A549 (cell line): ENCODE measurements around the gene FXYD4. TPM values are rescaled to one million over a fixed set of nuclear protein-coding genes. Genes with fewer than 3 reads are reported as not detected.
A peak's percentile ranks its signal among the peaks of the same experiment; 100 is the strongest.

Experiments used
- ATAC-seq, 2 experiments: fragments of 200-7000 bp in 1 of 2; fragments of >200 bp in 1 of 2; cut with Nextera tagmentation in 1 of 2; cut with Tn5 transposase in 1 of 2; 3 replicates each; pipeline versions ENCODE4 v1.8.0 to v1.9.1; 2018 to 2020; ENCODE audit warnings: mild to moderate bottlenecking in 1 of 2, moderate library complexity in 1 of 2
- CTCF ChIA-PET: fragments of 300-600 bp; sonication (Branson Sonifier 250); formaldehyde crosslinking; extraction: SDS; loops from one replicate; lab custom pipeline; 2021; ENCODE audit warnings: antibody characterized with exemption, inconsistent platforms; lab: Yijun Ruan, JAX
- POLR2A ChIA-PET: fragments of 350-600 bp; formaldehyde crosslinking; extraction: SDS; loops from one replicate; lab custom pipeline; 2021; ENCODE audit warnings: antibody characterized with exemption, inconsistent platforms; lab: Yijun Ruan, JAX
- DNase-seq, 2 experiments: peaks; one replicate each; pipeline versions ENCODE4 v3.0.0 to v3.0.0-alpha.2; 2011 to 2016; ENCODE audit warnings: low read depth in 1 of 2, low spot score in 1 of 2
- FAIRE-seq: peaks from 2 replicates; lab custom pipeline; 2011; peaks lifted over from hg19 to GRCh38; lab: Jason Lieb, UNC
- H3K27ac ChIP-seq, 2 experiments: fragments of >200 bp; sonication (Bioruptor Twin); formaldehyde crosslinking; 3 replicates each; pipeline ENCODE4 v1.5.1; 2016 to 2017
- H3K4me1 ChIP-seq: fragments of >200 bp; sonication (Bioruptor Twin); formaldehyde crosslinking; 3 replicates; pipeline ENCODE4 v1.6.1; 2016
- H3K4me2 ChIP-seq: fragments of >200 bp; sonication (Bioruptor Twin); formaldehyde crosslinking; 3 replicates; pipeline ENCODE4 v1.6.1; 2016
- H3K4me3 ChIP-seq: fragments of >200 bp; sonication (Bioruptor Twin); formaldehyde crosslinking; 3 replicates; pipeline ENCODE4 v1.5.1; 2016
- H3K9me3 ChIP-seq: fragments of >200 bp; sonication (Bioruptor Twin); formaldehyde crosslinking; 3 replicates; pipeline ENCODE4 v1.6.1; 2016
- CBX8 ChIP-seq: fragments of 200-600 bp; sonication (generic); IDR thresholded peaks from 2 replicates; pipeline ENCODE4 v1.6.1; 2016
- CEBPB ChIP-seq, 2 experiments: fragments of >200 bp in 1 of 2; sonication (Bioruptor Twin) in 1 of 2; formaldehyde crosslinking in 1 of 2; IDR thresholded peaks; 2 replicates each; pipeline ENCODE4 v1.6.1; 2012 to 2016
- EHF ChIP-seq: fragments of 250-450 bp; sonication (Bioruptor Pico); IDR thresholded peaks from 2 replicates; pipeline ENCODE4 v1.5.0; 2020; ENCODE audit warnings: mild to moderate bottlenecking
- EHMT2 ChIP-seq: fragments of 200-600 bp; sonication (generic); IDR thresholded peaks from 2 replicates; pipeline ENCODE4 v1.6.1; 2016; ENCODE audit warnings: antibody characterized with exemption, low read depth, mild to moderate bottlenecking, moderate library complexity
- EP300 ChIP-seq, 2 experiments: fragments of >200 bp; sonication (Bioruptor Twin); formaldehyde crosslinking; IDR thresholded peaks; 2 replicates in 1 of 2; 3 replicates in 1 of 2; pipeline ENCODE4 v1.6.1; 2016 to 2017
- FOSB ChIP-seq: fragments of 250-450 bp; sonication (Bioruptor Pico); IDR thresholded peaks from 2 replicates; pipeline ENCODE4 v1.5.0; 2020; ENCODE audit warnings: mild to moderate bottlenecking, moderate library complexity
- FOSL2 ChIP-seq, 2 experiments: fragments of 450-650 bp in 1 of 2; fragments of >200 bp in 1 of 2; sonication (Bioruptor Twin) in 1 of 2; formaldehyde crosslinking; IDR thresholded peaks; 2 replicates each; pipeline versions ENCODE4 v1.5.0 to v1.6.1; 2016 to 2020; ENCODE audit warnings: mild to moderate bottlenecking in 1 of 2, moderate library complexity in 1 of 2
- FOXS1 ChIP-seq: fragments of 250-450 bp; sonication (Bioruptor Pico); IDR thresholded peaks from 2 replicates; pipeline ENCODE4 v1.5.0; 2020; ENCODE audit warnings: mild to moderate bottlenecking, moderate library complexity
- HEYL ChIP-seq: fragments of 250-450 bp; sonication (Bioruptor Pico); IDR thresholded peaks from 2 replicates; pipeline ENCODE4 v1.8.0; 2021; ENCODE audit warnings: mild to moderate bottlenecking, moderate library complexity
- HOXA7 ChIP-seq: fragments of 250-450 bp; sonication (Bioruptor Pico); IDR thresholded peaks from 2 replicates; pipeline ENCODE4 v1.5.0; 2020; ENCODE audit warnings: mild to moderate bottlenecking, moderate library complexity
- HOXB5 ChIP-seq: fragments of 250-450 bp; sonication (Bioruptor Pico); IDR thresholded peaks from 2 replicates; pipeline ENCODE4 v1.5.0; 2020; ENCODE audit warnings: mild to moderate bottlenecking, moderate library complexity
- MAFK ChIP-seq: fragments of 450-650 bp; IDR thresholded peaks from 2 replicates; pipeline ENCODE4 v1.6.1; 2014; ENCODE audit not compliant: partially characterized antibody
- MAX ChIP-seq: IDR thresholded peaks from 2 replicates; pipeline ENCODE4 v1.6.1; 2012
- NFE2L2 ChIP-seq: fragments of 150-350 bp; conservative IDR thresholded peaks from 2 replicates; pipeline ENCODE4 v1.6.1; 2014; ENCODE audit warnings: low read length
- NR3C1 ChIP-seq: fragments of >200 bp; sonication (Bioruptor Twin); formaldehyde crosslinking; IDR thresholded peaks from 3 replicates; pipeline ENCODE4 v1.6.1; 2017
- PBX3 ChIP-seq: IDR thresholded peaks from 2 replicates; pipeline ENCODE4 v1.6.1; 2012
- POLR2A ChIP-seq: IDR thresholded peaks from 2 replicates; pipeline ENCODE4 v1.6.1; 2012; ENCODE audit warnings: mild to moderate bottlenecking, low read length
- POLR2AphosphoS2 ChIP-seq: conservative IDR thresholded peaks from 2 replicates; pipeline ENCODE4 v1.6.1; 2012; ENCODE audit warnings: low read length, improper control_type of control experiment, inconsistent platforms
- RAD21 ChIP-seq, 2 experiments: fragments of >200 bp in 1 of 2; sonication (Bioruptor Twin) in 1 of 2; formaldehyde crosslinking in 1 of 2; IDR thresholded peaks in 1 of 2; conservative IDR thresholded peaks in 1 of 2; 2 replicates in 1 of 2; 3 replicates in 1 of 2; pipeline ENCODE4 v1.6.1; 2012 to 2018; ENCODE audit warnings: inconsistent platforms in 1 of 2
- RNF2 ChIP-seq: fragments of 200-600 bp; sonication (generic); IDR thresholded peaks from 2 replicates; pipeline ENCODE4 v1.6.1; 2016; ENCODE audit warnings: low read depth, mild to moderate bottlenecking, antibody characterized with exemption, moderate library complexity, borderline replicate concordance
- SMC3 ChIP-seq: fragments of >200 bp; sonication (Bioruptor Twin); formaldehyde crosslinking; IDR thresholded peaks from 3 replicates; pipeline ENCODE4 v1.6.1; 2018; ENCODE audit warnings: inconsistent platforms
- SREBF2 ChIP-seq: fragments of 450-650 bp; IDR thresholded peaks from 2 replicates; pipeline ENCODE4 v1.6.1; 2014; ENCODE audit warnings: mild to moderate bottlenecking, moderate library complexity
- TFCP2L1 ChIP-seq: fragments of 250-450 bp; sonication (Bioruptor Pico); IDR thresholded peaks from 2 replicates; pipeline ENCODE4 v1.5.0; 2021; ENCODE audit warnings: mild to moderate bottlenecking
- TP53 ChIP-seq: fragments of 250-450 bp; sonication (Bioruptor Pico); IDR thresholded peaks from 2 replicates; pipeline ENCODE4 v1.5.0; 2021; ENCODE audit warnings: mild to moderate bottlenecking, moderate library complexity
- ZSCAN20 ChIP-seq: fragments of 250-450 bp; sonication (Bioruptor Pico); IDR thresholded peaks from 2 replicates; pipeline ENCODE4 v1.8.0; 2022; ENCODE audit warnings: mild to moderate bottlenecking, moderate library complexity
- WGBS: methylation state at CpG from one replicate; pipeline ENCODE4 v1.1.6; 2017; ENCODE audit errors: missing lambda C conversion rate; 5-methylcytosine and 5-hydroxymethylcytosine counted together
- polyA plus RNA-seq, 4 experiments: library from polyadenylated mRNA; depleted of rRNA in 3 of 4; stranded (reverse); fragments of >200 nt; fragmentation: RNase III in 1 of 4; extraction: RNeasy Plus Mini Kit Qiagen cat#74134 plus additional on column Dnase treatment in 1 of 4; gene quantifications; 2 replicates in 3 of 4; 3 replicates in 1 of 4; pipeline ENCODE4 v1.2.3, GENCODE V29; 2011 to 2017
- TF ChIP-seq, protein P1 (sequence below): IDR thresholded peaks from 2 replicates; pipeline ENCODE4 v1.6.1; 2012; ENCODE audit warnings: low read depth, borderline replicate concordance
- TF ChIP-seq, protein P2 (sequence below): fragments of 450-650 bp; IDR thresholded peaks from 2 replicates; pipeline ENCODE4 v1.6.1; 2014; ENCODE audit warnings: antibody characterized with exemption
- TF ChIP-seq, protein P3 (sequence below): fragments of 250-450 bp; sonication (Bioruptor Pico); IDR thresholded peaks from 2 replicates; pipeline ENCODE4 v1.5.0; 2020; ENCODE audit warnings: low read depth, mild to moderate bottlenecking, moderate library complexity

FXYD4 gene
- polyA plus RNA-seq, 2 of the 4 experiments (the other 2 are of a cell fraction): not detected

DNA sequence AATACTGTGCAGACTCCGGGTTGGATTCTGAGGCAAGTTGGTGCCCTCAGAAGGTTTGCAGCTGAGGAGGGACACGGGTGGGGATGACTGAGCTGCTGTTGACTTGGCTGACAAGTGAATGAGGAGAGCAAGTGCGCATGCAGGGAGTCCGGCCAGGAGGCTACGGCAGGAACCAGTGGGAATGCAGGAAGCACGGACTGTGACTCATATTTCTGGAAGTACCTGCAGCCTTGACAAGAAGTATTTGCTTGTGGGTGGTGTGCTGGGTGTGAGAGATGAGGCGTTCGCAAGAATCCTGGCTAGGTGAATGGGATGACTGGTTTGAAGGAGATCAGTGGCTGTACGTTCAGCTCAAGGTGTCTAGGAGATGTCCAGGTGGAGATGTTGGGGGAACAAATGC lies 30.8 kb upstream of the FXYD4 start (continued):
- no peak for TF ChIP-seq RNF2
- no peak for TF ChIP-seq CBX8
- no peak for TF ChIP-seq HEYL (CRISPR knock-in tag)
- TF ChIP-seq MAX: peak; percentile 84
- TF ChIP-seq, protein P1, sequence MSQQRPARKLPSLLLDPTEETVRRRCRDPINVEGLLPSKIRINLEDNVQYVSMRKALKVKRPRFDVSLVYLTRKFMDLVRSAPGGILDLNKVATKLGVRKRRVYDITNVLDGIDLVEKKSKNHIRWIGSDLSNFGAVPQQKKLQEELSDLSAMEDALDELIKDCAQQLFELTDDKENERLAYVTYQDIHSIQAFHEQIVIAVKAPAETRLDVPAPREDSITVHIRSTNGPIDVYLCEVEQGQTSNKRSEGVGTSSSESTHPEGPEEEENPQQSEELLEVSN: 0 out of 2 replicates have a peak, but pooled peaks have one; percentile 36
- TF ChIP-seq RAD21 (conservative IDR thresholded peaks at IDR 0.05 in 1 of 2, IDR thresholded peaks at IDR 0.05 in 1 of 2): no peak
- no peak for TF ChIP-seq NFE2L2
- TF ChIP-seq EP300 (IDR thresholded peaks at IDR 0.05): no peak

GRCh38 chr10:43341450-43341849 lies 30.0 kb upstream of the FXYD4 start:
- Histone ChIP-seq H3K27ac (peak overlapping the region; percentile 88 to 91), H3K4me2 (peak overlapping the region; percentile 77), H3K9me3 (no peaks in the 10 kb centered on the region), H3K4me3 (no peak overlapping the region), H3K4me1 (peaks cover 70% of the 10 kb centered on the region)
- FAIRE-seq (no peak), DNase-seq (no peak), ATAC-seq (no peak)
- 89% methylated on average over 7 of the region's 7 CpGs for WGBS
- ChIA-PET CTCF (interaction anchor here (1.2 to 3.2 kb wide), 3 partner anchors 12 to 48 kb away, joined by 3 to 13 read pairs (median 4); no protein-coding TSS in a partner anchor), POLR2A (no interaction called here)
- TF ChIP-seq FOSB (CRISPR knock-in tag) (no peak), HOXA7 (CRISPR knock-in tag) (no peak), SMC3 (no peak), SREBF2 (no peak), ZSCAN20 (CRISPR knock-in tag) (no peak), POLR2A (no peak), HEYL (CRISPR knock-in tag) (no peak)
- TF ChIP-seq, protein P2, sequence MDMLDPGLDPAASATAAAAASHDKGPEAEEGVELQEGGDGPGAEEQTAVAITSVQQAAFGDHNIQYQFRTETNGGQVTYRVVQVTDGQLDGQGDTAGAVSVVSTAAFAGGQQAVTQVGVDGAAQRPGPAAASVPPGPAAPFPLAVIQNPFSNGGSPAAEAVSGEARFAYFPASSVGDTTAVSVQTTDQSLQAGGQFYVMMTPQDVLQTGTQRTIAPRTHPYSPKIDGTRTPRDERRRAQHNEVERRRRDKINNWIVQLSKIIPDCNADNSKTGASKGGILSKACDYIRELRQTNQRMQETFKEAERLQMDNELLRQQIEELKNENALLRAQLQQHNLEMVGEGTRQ: no peak

DNA sequence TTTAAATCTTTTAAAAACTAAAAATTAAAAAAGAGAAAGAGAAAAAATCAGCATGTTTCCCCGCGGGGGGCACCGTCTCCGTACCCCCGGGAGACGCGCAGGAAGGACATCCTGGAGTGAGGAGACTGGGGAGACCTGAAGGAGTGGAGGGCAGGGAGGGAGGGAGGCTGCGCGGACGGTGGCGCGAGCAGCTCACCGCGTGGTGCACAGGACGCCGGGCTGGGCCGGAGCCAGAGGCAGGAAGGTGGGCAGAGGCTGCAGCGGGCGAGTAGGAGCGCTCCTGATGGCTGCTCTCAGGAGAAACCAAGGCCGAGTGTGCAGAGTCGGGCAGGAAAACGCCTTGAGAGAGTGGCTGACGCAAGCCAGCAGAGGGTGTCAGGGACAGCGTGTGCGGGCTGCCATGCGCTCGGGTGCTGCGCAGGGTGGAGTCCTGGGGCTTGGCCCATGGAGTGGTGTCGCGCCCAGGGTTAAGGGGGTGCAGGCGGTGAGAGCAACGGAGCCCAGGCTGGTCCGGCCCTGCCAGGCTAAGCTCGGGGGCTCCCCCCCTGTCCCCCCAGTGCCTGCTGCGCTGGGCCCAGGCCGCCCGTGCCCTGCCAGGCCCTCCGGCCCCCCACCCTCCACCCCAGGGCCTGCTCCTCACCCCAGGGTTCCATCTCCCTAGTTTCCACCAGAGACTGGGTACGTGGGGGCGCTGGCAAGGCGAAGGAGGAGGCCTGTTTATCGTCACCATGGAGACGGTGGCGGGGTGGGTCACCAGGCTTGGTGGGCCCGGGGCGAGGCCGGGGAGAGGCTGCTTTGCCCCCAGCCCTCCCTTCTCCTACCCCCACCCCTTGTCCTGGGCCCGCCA lies 28.9 kb upstream of the FXYD4 start:
- CTCF ChIA-PET: interaction anchor here (1.2 to 3.2 kb wide), 3 partner anchors 38 to 77 kb away, joined by 3 to 13 read pairs (median 5); no protein-coding TSS in a partner anchor
- TF ChIP-seq EHMT2: no peak
- no peak for TF ChIP-seq CEBPB (IDR thresholded peaks at IDR 0.05)
- no peak for TF ChIP-seq SMC3
- no peak for TF ChIP-seq EHF (CRISPR knock-in tag)
- TF ChIP-seq POLR2A: no peak
- TF ChIP-seq RAD21 (conservative IDR thresholded peaks at IDR 0.05 in 1 of 2, IDR thresholded peaks at IDR 0.05 in 1 of 2): no peak
- no peak for TF ChIP-seq FOSL2 (IDR thresholded peaks at IDR 0.05)
- TF ChIP-seq FOSL2 (CRISPR knock-in tag; IDR thresholded peaks at IDR 0.05): no peak
- TF ChIP-seq, protein P3, sequence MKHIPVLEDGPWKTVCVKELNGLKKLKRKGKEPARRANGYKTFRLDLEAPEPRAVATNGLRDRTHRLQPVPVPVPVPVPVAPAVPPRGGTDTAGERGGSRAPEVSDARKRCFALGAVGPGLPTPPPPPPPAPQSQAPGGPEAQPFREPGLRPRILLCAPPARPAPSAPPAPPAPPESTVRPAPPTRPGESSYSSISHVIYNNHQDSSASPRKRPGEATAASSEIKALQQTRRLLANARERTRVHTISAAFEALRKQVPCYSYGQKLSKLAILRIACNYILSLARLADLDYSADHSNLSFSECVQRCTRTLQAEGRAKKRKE (CRISPR knock-in tag): no peak
- TF ChIP-seq HOXB5 (CRISPR knock-in tag): no peak
- TF ChIP-seq NR3C1: no peak
- no peak for TF ChIP-seq MAX
- TF ChIP-seq FOXS1 (CRISPR knock-in tag): no peak
- no peak for TF ChIP-seq MAFK
- TF ChIP-seq TFCP2L1 (CRISPR knock-in tag): no peak
- no peak for TF ChIP-seq SREBF2
- no peak for TF ChIP-seq TP53 (CRISPR knock-in tag)
- no peak for TF ChIP-seq EP300 (IDR thresholded peaks at IDR 0.05)
- TF ChIP-seq POLR2AphosphoS2: no peak
- no peak for TF ChIP-seq PBX3
- no peak for DNase-seq
- ATAC-seq: no peak
- Histone ChIP-seq H3K27ac (peak overlapping the region; percentile 82 to 91; a peak in 5 of 6 replicates), H3K4me3 (no peak overlapping the region), H3K9me3 (no peaks in the 10 kb centered on the region), H3K4me1 (peaks cover 62% of the 10 kb centered on the region), H3K4me2 (no peak overlapping the region)
- POLR2A ChIA-PET: no interaction called here
- FAIRE-seq: no peak
- WGBS: 93% methylated on average over 40 of the region's 49 CpGs
